WTC11 (cell line): ENCODE results near the gene VTN. TPM values are rescaled to one million over a fixed set of nuclear protein-coding genes. Genes with fewer than 3 reads are reported as not detected.

Experiments
- ATAC-seq: fragments of 200-7000 bp; cut with Tn5 transposase; 2 replicates; pipeline ENCODE4 v1.10.0; 2021; ENCODE audit warnings: mild to moderate bottlenecking, moderate library complexity
- CTCF ChIA-PET: fragments of 300-600 bp; sonication (Branson Sonifier 250); formaldehyde crosslinking; loops from one replicate; lab custom pipeline; 2021; ENCODE audit warnings: antibody characterized with exemption; lab: Charles Lee
- POLR2A ChIA-PET: fragments of 350-600 bp; sonication (Branson Sonifier 250); formaldehyde crosslinking; loops from one replicate; lab custom pipeline; 2021; ENCODE audit warnings: antibody characterized with exemption; lab: Charles Lee
- DNase-seq: peaks from one replicate; pipeline ENCODE4 v3.0.0; 2021; ENCODE audit warnings: low spot score
- H3K27ac Mint-ChIP-seq: 2 replicates; pipeline ENCODE4 v1.8.0; 2021; ENCODE audit warnings: mixed read lengths
- H3K27me3 Mint-ChIP-seq: 2 replicates; pipeline ENCODE4 v1.8.0; 2021; ENCODE audit warnings: low read depth, mild to moderate bottlenecking, moderate library complexity, mixed read lengths
- H3K36me3 Mint-ChIP-seq: 2 replicates; pipeline ENCODE4 v1.8.0; 2021; ENCODE audit warnings: mixed read lengths
- H3K4me1 Mint-ChIP-seq: 2 replicates; pipeline ENCODE4 v1.8.0; 2022; ENCODE audit warnings: mixed read lengths
- H3K4me3 Mint-ChIP-seq: 2 replicates; pipeline ENCODE4 v1.8.0; 2021; ENCODE audit warnings: mild to moderate bottlenecking, moderate library complexity, mixed read lengths
- H3K9me3 Mint-ChIP-seq: 2 replicates; pipeline ENCODE4 v1.8.0; 2021; ENCODE audit warnings: mixed read lengths
- CREB1 ChIP-seq: sonication (generic); formaldehyde crosslinking; IDR thresholded peaks from 2 replicates; pipeline ENCODE4 v1.8.0; 2023; ENCODE audit warnings: mild to moderate bottlenecking, missing genetic modification reagents
- EMX1 ChIP-seq: fragments of 250-450 bp; sonication (Bioruptor Pico); IDR thresholded peaks from 2 replicates; pipeline ENCODE4 v1.8.0; 2021; ENCODE audit warnings: mild to moderate bottlenecking
- FOXP1 ChIP-seq: sonication (generic); formaldehyde crosslinking; IDR thresholded peaks from 2 replicates; pipeline ENCODE4 v1.8.0; 2022; ENCODE audit warnings: missing genetic modification reagents, mild to moderate bottlenecking, moderate library complexity, borderline replicate concordance
- HMGA2 ChIP-seq: fragments of 250-450 bp; sonication (Bioruptor Pico); IDR thresholded peaks from 2 replicates; pipeline ENCODE4 v1.4.0; 2021; ENCODE audit warnings: mild to moderate bottlenecking, moderate library complexity
- MYBL2 ChIP-seq: sonication (generic); formaldehyde crosslinking; IDR thresholded peaks from 2 replicates; pipeline ENCODE4 v1.8.1; 2023; ENCODE audit warnings: mild to moderate bottlenecking, moderate library complexity, missing genetic modification reagents
- NFYB ChIP-seq: sonication (generic); formaldehyde crosslinking; conservative IDR thresholded peaks from 2 replicates; pipeline ENCODE4 v1.8.0; 2022; ENCODE audit warnings: low read depth, missing genetic modification reagents
- NR1H2 ChIP-seq: sonication (generic); formaldehyde crosslinking; IDR thresholded peaks from 2 replicates; pipeline ENCODE4 v1.9.0; 2021; ENCODE audit warnings: mild to moderate bottlenecking, moderate library complexity, missing genetic modification reagents
- OVOL2 ChIP-seq: fragments of 250-450 bp; sonication (Bioruptor Pico); IDR thresholded peaks from 2 replicates; pipeline ENCODE4 v1.9.0; 2021; ENCODE audit warnings: mild to moderate bottlenecking, borderline replicate concordance
- PRRX2 ChIP-seq: fragments of 250-450 bp; sonication (Bioruptor Pico); IDR thresholded peaks from 2 replicates; pipeline ENCODE4 v1.8.0; 2021; ENCODE audit warnings: mild to moderate bottlenecking
- RORB ChIP-seq: fragments of 250-450 bp; sonication (Bioruptor Pico); IDR thresholded peaks from 2 replicates; pipeline ENCODE4 v1.9.0; 2021; ENCODE audit warnings: mild to moderate bottlenecking
- SMAD3 ChIP-seq: sonication (generic); formaldehyde crosslinking; IDR thresholded peaks from 2 replicates; pipeline ENCODE4 v1.8.0; 2022; ENCODE audit warnings: missing genetic modification reagents, mild to moderate bottlenecking, borderline replicate concordance
- SP1 ChIP-seq: sonication (generic); formaldehyde crosslinking; conservative IDR thresholded peaks from 2 replicates; pipeline ENCODE4 v1.8.1; 2022; ENCODE audit warnings: missing genetic modification reagents
- TEAD4 ChIP-seq: sonication (generic); formaldehyde crosslinking; IDR thresholded peaks from 2 replicates; pipeline ENCODE4 v1.8.0; 2022; ENCODE audit warnings: mild to moderate bottlenecking, missing genetic modification reagents
- TP53 ChIP-seq: sonication (generic); formaldehyde crosslinking; IDR thresholded peaks from 2 replicates; pipeline ENCODE4 v1.8.1; 2023; ENCODE audit warnings: mild to moderate bottlenecking, missing genetic modification reagents
- ZBTB43 ChIP-seq: sonication (generic); formaldehyde crosslinking; IDR thresholded peaks from 2 replicates; pipeline ENCODE4 v1.8.1; 2023; ENCODE audit warnings: mild to moderate bottlenecking, missing genetic modification reagents
- ZNF219 ChIP-seq: sonication (generic); formaldehyde crosslinking; IDR thresholded peaks from 2 replicates; pipeline ENCODE4 v1.8.0; 2023; ENCODE audit warnings: missing genetic modification reagents, mild to moderate bottlenecking, borderline replicate concordance
- total RNA-seq: library from RNA; stranded (reverse); gene quantifications from 3 replicates; pipeline ENCODE4 v1.2.3, GENCODE V29; 2021
- TF ChIP-seq, protein P1 (sequence below): fragments of 200-600 bp; IDR thresholded peaks from 2 replicates; pipeline ENCODE4 v1.8.0; 2022; ENCODE audit warnings: antibody characterized with exemption
- TF ChIP-seq, protein P2 (sequence below): fragments of 250-450 bp; sonication (Bioruptor Pico); IDR thresholded peaks from 2 replicates; pipeline ENCODE4 v1.9.0; 2021; ENCODE audit warnings: mild to moderate bottlenecking, borderline replicate concordance
- TF ChIP-seq, protein P3 (sequence below): sonication (generic); formaldehyde crosslinking; IDR thresholded peaks from 2 replicates; pipeline ENCODE4 v1.8.1; 2022; ENCODE audit warnings: missing genetic modification reagents, borderline replicate concordance
- TF ChIP-seq, protein P4 (sequence below): sonication (generic); formaldehyde crosslinking; IDR thresholded peaks from 2 replicates; pipeline ENCODE4 v1.8.1; 2023; ENCODE audit warnings: mild to moderate bottlenecking, missing genetic modification reagents, moderate library complexity
- TF ChIP-seq, protein P5 (sequence below): fragments of 250-450 bp; sonication (Bioruptor Pico); conservative IDR thresholded peaks from 2 replicates; pipeline ENCODE4 v1.9.0; 2021; ENCODE audit warnings: mild to moderate bottlenecking
- TF ChIP-seq, protein P6 (sequence below): sonication (generic); formaldehyde crosslinking; conservative IDR thresholded peaks from 2 replicates; pipeline ENCODE4 v1.8.1; 2023; ENCODE audit warnings: mild to moderate bottlenecking, low read depth, missing genetic modification reagents, moderate library complexity

The VTN gene
- total RNA-seq, 1 experiment from 2014 or later: 1.6 TPM

- no peak for TF ChIP-seq ZBTB43 (CRISPR knock-in tag)
- TF ChIP-seq HMGA2 (CRISPR knock-in tag): no peak
These were observed 22.4 kb upstream of the VTN start (continued) for GRCh38 chr17:28392491-28392890.

DNA sequence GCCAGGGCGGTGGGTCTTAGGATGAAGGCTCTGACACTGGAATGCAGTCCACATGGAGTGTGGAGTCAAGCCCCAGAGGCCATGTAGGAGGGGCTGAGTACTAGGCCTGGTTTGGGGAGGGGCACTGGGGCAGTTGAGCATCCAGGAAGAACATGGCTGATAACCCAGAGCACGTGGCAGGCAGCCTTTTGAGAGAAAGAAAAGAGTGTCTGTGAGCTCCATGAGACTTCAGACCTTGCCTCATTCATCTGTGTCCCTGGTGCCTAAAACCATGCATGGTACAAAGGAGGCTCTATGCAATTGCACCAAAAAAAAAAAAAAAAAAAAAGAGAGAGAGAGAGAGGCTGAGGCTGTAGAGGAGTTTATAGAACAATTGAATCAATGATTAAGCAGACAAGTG lies 21.3 kb upstream of the VTN start:
- Mint-ChIP-seq H3K4me1 (peaks cover 9% of the 10 kb centered on the region), H3K27me3 (peaks cover 18% of the 10 kb centered on the region), H3K9me3 (no peaks in the 10 kb centered on the region), H3K27ac (no peak overlapping the region), H3K36me3 (peaks cover 10% of the 10 kb centered on the region), H3K4me3 (no peak overlapping the region)
- DNase-seq (no peak), ATAC-seq (no peak)
- ChIA-PET POLR2A (interaction anchor here (0.7 kb wide), 1 partner anchor 225 kb away, joined by 5 read pairs; no protein-coding TSS in a partner anchor), CTCF (interaction anchor here (0.6 to 1.1 kb wide), 4 partner anchors 8 to 150 kb away, joined by 3 to 5 read pairs (median 3); no protein-coding TSS in a partner anchor)
- TF ChIP-seq, protein P1, sequence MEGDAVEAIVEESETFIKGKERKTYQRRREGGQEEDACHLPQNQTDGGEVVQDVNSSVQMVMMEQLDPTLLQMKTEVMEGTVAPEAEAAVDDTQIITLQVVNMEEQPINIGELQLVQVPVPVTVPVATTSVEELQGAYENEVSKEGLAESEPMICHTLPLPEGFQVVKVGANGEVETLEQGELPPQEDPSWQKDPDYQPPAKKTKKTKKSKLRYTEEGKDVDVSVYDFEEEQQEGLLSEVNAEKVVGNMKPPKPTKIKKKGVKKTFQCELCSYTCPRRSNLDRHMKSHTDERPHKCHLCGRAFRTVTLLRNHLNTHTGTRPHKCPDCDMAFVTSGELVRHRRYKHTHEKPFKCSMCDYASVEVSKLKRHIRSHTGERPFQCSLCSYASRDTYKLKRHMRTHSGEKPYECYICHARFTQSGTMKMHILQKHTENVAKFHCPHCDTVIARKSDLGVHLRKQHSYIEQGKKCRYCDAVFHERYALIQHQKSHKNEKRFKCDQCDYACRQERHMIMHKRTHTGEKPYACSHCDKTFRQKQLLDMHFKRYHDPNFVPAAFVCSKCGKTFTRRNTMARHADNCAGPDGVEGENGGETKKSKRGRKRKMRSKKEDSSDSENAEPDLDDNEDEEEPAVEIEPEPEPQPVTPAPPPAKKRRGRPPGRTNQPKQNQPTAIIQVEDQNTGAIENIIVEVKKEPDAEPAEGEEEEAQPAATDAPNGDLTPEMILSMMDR: no peak
- TF ChIP-seq OVOL2 (CRISPR knock-in tag) (no peak), SP1 (CRISPR knock-in tag) (no peak), TEAD4 (CRISPR knock-in tag) (no peak), FOXP1 (CRISPR knock-in tag) (no peak), EMX1 (CRISPR knock-in tag) (no peak), PRRX2 (no peak), MYBL2 (no peak), SMAD3 (CRISPR knock-in tag) (no peak), CREB1 (CRISPR knock-in tag) (no peak), RORB (no peak), ZNF219 (CRISPR knock-in tag) (no peak), NFYB (CRISPR knock-in tag) (no peak), NR1H2 (CRISPR knock-in tag) (no peak), TP53 (CRISPR knock-in tag) (no peak)
- TF ChIP-seq, protein P2, sequence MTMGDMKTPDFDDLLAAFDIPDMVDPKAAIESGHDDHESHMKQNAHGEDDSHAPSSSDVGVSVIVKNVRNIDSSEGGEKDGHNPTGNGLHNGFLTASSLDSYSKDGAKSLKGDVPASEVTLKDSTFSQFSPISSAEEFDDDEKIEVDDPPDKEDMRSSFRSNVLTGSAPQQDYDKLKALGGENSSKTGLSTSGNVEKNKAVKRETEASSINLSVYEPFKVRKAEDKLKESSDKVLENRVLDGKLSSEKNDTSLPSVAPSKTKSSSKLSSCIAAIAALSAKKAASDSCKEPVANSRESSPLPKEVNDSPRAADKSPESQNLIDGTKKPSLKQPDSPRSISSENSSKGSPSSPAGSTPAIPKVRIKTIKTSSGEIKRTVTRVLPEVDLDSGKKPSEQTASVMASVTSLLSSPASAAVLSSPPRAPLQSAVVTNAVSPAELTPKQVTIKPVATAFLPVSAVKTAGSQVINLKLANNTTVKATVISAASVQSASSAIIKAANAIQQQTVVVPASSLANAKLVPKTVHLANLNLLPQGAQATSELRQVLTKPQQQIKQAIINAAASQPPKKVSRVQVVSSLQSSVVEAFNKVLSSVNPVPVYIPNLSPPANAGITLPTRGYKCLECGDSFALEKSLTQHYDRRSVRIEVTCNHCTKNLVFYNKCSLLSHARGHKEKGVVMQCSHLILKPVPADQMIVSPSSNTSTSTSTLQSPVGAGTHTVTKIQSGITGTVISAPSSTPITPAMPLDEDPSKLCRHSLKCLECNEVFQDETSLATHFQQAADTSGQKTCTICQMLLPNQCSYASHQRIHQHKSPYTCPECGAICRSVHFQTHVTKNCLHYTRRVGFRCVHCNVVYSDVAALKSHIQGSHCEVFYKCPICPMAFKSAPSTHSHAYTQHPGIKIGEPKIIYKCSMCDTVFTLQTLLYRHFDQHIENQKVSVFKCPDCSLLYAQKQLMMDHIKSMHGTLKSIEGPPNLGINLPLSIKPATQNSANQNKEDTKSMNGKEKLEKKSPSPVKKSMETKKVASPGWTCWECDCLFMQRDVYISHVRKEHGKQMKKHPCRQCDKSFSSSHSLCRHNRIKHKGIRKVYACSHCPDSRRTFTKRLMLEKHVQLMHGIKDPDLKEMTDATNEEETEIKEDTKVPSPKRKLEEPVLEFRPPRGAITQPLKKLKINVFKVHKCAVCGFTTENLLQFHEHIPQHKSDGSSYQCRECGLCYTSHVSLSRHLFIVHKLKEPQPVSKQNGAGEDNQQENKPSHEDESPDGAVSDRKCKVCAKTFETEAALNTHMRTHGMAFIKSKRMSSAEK: no peak
- TF ChIP-seq, protein P3, sequence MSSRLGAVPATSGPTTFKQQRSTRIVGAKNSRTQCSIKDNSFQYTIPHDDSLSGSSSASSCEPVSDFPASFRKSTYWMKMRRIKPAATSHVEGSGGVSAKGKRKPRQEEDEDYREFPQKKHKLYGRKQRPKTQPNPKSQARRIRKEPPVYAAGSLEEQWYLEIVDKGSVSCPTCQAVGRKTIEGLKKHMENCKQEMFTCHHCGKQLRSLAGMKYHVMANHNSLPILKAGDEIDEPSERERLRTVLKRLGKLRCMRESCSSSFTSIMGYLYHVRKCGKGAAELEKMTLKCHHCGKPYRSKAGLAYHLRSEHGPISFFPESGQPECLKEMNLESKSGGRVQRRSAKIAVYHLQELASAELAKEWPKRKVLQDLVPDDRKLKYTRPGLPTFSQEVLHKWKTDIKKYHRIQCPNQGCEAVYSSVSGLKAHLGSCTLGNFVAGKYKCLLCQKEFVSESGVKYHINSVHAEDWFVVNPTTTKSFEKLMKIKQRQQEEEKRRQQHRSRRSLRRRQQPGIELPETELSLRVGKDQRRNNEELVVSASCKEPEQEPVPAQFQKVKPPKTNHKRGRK (CRISPR knock-in tag): no peak
- TF ChIP-seq, protein P4, sequence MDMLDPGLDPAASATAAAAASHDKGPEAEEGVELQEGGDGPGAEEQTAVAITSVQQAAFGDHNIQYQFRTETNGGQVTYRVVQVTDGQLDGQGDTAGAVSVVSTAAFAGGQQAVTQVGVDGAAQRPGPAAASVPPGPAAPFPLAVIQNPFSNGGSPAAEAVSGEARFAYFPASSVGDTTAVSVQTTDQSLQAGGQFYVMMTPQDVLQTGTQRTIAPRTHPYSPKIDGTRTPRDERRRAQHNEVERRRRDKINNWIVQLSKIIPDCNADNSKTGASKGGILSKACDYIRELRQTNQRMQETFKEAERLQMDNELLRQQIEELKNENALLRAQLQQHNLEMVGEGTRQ (CRISPR knock-in tag): no peak
- TF ChIP-seq, protein P5, sequence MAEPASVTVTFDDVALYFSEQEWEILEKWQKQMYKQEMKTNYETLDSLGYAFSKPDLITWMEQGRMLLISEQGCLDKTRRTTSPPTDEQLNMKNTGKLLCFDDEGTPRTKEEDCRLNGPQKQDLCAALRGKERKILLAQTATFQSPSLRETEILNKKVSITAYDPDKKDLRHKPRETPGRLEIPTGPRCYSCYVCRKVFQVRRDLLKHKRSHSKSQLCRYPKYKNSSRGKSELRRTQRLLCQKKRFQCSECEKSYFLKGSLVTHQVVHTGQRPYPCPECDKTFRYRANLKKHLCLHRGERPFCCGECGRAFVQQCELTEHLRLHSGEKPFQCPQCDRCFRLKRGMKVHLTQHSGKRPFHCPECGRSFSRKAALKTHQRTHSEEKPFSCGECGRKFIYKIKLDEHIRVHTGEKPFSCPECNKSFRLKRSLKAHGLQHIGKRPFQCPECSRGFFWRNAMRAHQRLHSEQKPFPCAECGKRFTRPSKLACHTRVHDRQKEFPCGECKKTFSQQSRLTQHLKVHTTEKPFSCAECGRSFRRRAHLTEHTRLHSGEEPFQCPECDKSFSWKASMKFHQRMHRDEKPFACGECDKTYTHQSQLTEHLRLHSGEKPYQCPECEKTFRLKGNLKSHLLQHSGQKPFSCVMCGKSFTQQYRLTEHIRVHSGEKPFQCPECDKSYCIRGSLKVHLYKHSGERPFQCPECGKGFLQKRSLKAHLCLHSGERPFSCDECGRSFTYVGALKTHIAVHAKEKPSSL (CRISPR knock-in tag): no peak
- TF ChIP-seq, protein P6, sequence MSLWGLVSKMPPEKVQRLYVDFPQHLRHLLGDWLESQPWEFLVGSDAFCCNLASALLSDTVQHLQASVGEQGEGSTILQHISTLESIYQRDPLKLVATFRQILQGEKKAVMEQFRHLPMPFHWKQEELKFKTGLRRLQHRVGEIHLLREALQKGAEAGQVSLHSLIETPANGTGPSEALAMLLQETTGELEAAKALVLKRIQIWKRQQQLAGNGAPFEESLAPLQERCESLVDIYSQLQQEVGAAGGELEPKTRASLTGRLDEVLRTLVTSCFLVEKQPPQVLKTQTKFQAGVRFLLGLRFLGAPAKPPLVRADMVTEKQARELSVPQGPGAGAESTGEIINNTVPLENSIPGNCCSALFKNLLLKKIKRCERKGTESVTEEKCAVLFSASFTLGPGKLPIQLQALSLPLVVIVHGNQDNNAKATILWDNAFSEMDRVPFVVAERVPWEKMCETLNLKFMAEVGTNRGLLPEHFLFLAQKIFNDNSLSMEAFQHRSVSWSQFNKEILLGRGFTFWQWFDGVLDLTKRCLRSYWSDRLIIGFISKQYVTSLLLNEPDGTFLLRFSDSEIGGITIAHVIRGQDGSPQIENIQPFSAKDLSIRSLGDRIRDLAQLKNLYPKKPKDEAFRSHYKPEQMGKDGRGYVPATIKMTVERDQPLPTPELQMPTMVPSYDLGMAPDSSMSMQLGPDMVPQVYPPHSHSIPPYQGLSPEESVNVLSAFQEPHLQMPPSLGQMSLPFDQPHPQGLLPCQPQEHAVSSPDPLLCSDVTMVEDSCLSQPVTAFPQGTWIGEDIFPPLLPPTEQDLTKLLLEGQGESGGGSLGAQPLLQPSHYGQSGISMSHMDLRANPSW (CRISPR knock-in tag): no peak
